ENCODE measurements around the gene GRIN2D.
"Not testable (repeated sequence)": the region's sequence is repeated elsewhere in the genome, so short reads cannot be mapped to it uniquely, and the experiment has no call there.

Gene GRIN2D

DNA sequence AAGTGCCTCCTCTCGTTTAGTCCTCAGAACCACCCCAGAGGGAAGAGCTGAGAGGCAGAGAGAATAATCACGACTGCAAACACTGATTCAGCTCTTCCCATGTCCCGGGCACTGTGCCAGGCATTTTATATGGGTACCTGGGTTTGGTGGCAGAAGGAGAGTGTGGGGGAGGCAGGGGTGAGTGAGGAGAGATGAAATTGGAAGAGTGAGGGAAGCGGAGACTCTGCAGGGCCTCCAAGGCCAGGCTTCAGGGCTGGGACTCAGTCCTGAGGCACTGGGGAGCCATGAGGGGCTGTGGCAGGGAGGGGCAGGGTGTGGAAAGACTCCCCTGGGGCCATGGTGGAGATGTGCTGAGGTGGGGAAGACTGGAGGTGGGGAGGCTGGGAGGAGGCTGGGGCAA, 20.6 kb upstream of the GRIN2D start:
- DNase-seq = peak; percentile 62

DNA sequence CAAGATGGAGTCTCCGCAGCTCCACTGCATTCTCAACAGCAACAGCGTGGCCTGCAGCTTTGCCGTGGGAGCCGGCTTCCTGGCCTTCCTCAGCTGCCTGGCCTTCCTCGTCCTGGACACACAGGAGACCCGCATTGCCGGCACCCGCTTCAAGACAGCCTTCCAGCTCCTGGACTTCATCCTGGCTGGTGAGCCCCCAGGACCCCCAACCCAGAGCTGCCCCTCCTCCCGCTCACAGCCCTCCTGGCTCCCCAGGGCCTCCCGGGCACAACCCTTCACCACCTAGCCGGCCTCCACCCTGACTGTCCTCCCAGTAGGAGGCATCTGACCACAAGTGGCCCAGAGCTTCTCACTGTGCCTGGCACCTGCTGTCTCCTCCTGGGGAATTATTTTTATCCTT, 19.9 kb upstream of the GRIN2D start:
- DNase-seq = no peak

DNA sequence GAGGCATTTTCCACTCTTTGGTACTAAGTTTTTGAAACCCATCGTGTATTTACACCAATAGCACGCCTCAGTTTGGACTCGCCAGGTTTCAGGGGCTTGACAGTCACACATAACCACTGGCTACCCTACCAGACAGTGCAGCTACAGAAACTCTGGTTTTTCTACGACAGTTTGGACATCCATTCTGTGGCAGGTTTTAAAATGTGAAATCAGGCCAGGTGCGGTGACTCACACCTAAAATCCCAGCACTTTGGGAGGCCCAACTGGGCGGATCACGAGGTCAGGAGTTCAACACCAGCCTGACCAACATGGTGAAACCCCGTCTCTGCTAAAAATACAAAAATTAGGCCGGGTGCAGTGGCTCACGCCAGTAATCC, 15.3 kb upstream of the GRIN2D start:
- no peak for DNase-seq

DNA sequence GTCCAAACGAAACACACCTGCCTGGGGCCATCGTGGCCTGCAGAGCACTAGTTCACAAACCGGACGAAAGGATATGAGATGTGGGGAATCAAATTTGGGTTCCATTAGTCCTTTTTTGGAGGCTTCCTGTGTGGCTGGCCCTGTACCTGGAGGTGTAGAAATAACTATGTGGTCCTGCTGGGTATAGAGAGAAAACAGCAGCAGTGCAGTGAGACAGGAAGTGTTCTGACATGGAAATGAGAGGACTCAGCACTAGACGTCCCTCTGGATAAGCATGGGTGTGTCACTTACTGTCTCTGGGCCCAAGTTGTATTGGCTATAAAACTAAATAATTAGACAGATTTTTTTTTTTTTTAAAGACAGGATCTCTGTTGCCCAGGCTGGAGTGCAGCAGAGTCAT, 14.4 kb upstream of the GRIN2D start:
- no peak for DNase-seq

DNA sequence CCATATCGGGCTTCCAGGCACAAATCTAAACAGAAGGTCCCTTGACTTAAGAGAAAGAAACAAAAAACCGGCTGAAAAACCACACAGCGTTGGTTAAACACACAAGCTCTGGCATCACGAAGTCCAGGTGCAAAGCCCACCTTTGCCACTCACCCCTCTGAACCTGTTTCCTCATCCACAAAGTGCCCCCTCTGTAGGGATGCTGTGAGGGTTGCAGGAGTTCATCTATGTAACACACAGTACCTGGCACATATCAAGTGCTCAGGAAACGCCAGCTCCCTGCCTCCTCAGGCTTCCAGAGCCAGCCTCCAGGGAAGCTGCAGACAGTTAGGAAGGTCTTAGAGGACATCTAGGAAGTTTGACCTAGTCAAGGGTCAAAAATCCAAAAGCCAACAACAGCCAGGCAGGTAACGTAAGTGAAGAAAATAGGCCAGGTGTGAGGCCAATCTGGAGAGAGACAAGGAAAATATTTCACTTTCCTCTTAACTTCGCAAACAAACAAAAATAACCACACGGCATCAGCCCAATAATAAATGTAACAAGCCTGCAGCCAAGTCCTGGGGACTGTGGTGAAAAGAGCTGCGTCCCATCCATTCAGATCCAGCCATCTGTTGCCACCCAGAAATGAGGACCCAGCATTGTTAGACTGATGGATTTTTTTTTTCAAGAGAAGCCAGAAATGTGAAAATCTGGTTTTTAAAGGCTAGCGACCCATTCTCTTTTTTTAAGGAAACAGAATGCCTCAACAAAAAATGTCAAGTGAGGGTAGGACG, 12.1 kb upstream of the GRIN2D start:
- DNase-seq = no peak

DNA sequence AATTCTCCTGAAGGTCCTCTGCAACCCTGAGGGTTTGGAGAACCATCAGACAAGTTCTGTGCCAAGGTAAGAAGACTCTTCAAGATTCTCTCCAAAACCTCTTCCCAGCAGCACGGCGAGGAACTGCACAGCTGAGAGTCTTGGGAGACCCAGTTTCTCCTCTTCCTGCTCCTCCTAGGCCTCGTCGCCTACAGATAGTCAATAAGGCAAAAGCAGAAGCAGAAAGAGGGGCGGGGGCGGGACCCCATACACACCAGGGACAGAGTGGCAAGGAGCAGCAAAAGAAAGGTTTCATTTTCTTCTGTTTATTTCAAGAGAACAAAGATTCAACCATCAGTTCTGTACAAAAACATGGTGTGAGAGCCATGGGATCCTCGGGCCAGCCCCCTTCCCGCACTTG, 11.2 kb upstream of the GRIN2D start:
- no peak for DNase-seq

DNA sequence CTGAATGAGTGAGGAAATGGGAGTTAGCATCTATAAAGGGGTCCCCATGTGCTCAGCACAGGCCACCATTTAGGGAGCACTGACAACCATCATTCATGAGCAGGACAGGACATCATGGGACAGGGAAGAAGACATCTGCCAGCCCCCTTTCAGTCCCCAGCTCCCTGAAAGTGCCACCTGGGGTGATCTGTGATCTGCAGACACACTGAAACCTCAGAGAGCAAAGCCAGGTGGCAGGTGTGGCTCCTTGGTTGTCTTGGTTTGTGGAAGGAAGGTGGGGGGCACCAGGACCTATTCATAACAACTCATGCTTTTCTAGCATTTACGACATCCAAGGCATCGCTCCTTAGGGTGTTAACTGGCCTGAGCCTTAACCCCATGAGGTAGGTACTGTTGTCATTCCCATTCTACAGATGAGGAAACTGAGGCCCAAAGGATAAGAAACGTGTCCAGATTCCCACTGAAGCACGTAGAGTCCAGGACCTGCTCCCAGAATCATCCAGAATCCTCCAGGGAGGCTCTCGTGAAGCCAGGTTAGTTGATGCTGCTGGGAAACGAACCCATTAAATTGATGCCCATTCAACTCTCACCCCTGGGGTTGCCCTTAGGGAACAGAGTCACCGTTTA, 7.9 kb upstream of the GRIN2D start:
- DNase-seq = no peak

DNA sequence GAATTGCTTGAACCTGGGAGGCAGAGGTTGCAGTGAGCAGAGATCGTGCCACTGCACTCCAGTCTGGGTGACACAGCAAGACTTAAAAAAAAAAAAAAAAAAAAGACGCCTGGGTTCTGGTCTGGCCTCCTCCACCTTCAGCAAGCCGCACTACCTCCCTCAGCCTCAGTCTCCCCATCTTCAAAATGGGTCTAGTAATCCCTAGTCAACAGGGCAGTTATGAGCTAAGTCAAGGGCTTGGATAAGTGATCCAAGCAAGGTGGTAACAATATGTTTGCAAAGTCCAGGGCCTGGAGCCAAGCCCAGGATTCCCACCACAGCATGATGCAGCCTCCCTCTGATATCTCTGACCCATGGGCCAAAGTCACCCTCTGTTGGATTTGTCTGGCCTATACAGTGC, 6.5 kb upstream of the GRIN2D start:
- no peak for DNase-seq

DNA sequence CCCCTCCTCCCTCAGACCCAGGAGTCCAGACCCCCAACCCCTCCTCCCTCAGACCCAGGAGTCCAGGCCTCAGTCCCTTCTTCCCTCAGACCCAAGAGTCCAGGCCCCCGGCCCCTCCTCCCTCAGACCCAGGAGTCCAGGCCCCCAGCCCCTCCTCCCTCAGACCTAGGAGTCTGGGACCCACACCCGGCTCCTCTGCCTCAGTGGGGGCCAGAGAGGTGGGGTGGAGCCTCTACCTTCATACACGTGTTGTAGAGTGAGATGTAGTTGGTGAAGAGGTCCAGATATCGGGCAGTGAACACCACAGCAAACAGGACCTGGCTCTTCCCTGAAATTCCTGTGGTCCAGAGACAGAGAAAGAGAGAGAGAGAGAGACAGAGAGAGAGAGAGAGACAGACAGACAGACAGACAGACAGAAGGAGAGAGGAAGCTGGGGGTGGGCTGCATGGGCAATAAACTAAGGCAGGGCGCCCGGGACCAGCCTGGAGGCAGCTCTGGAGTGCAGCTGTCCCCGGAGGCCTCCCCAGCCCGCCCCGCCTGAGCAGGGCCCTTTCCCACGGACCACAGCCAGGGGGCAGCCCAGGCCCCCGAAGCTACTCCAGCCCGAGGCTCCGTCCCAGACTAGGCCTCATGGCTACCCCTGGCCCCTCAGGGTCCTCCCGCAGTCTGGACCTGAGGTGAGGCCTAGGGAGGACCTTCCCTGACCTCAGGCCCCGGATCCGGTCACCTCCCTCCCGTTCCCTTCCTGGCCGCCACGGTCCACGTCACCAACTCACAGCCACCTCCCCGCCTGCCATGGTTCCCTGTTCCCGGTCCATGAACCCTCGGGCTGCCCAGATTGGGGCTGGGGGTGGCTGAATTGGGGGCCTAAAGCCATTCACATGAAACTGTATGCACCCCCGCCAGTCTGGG, 3.0 kb upstream of the GRIN2D start:
- DNase-seq = no peak

DNA sequence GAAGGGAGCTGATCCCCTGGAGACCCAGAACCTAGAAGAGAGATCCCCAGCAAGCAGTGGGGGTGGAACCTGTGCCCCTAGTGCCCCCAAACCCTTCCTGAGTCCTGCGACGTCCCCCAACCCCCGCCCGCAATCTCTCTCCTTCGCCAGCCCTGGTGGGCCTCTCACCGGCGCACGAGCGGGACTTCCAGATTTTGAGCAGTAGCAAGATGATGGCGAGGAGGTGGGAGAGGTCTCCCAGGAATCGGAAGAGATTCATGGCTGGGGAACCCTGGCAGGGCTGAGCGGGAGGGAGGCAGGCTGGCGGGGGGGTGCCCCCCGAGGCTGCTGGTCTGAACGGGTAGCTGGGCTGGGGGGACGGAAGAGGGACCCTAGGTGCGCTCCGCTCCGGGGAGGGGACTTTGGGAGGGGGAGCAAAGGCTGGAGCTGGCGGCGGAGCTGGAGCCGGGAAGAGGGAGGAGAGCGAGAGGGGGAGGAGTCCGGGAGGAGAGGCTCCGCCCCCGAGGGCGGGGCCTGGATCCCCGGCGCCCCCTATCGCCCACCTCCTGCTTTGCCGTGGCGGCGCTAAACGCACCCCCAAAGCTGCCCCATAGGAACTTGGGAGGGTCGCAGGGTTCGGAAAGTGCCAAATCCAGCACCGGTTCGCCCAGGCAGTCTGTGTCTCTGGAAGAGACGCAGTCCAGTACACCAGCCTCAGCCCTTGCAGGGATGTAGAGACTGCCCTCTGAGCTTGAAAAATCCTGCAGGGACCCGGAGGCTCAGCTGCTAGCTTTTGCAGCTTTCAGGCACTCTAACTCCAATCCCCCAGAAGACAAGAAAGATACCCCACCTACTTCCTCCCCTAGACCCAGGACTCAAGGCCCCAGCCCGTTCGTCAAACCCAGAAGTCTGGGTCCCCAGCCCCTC, 2.1 kb upstream of the GRIN2D start, which contains the start of gene KDELR1:
Gene KDELR1, minus strand, starts transcription at position 452 of the 906 bp plus-strand sequence. Its CDS starts 193 bp downstream, at position 259.
- DNase-seq = peak; percentile 44

DNA sequence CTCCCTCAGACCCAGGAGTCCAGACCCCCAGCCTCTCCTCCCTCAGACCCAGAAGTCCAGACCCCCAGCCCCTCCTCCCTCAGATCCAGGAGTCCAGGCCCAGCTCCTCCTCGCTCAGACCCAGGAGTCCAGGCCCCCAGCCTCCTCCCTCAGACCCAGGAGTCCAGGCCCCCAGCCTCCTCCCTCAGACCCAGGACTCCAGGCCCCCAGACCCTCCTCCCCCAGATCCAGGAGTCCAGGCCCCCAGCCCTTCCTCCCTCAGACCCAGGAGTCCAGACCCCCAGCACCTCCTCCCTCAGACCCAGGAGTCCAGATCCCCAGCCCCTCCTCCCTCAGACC, 1.5 kb upstream of the GRIN2D start:
- not testable (repeated sequence) for DNase-seq

DNA sequence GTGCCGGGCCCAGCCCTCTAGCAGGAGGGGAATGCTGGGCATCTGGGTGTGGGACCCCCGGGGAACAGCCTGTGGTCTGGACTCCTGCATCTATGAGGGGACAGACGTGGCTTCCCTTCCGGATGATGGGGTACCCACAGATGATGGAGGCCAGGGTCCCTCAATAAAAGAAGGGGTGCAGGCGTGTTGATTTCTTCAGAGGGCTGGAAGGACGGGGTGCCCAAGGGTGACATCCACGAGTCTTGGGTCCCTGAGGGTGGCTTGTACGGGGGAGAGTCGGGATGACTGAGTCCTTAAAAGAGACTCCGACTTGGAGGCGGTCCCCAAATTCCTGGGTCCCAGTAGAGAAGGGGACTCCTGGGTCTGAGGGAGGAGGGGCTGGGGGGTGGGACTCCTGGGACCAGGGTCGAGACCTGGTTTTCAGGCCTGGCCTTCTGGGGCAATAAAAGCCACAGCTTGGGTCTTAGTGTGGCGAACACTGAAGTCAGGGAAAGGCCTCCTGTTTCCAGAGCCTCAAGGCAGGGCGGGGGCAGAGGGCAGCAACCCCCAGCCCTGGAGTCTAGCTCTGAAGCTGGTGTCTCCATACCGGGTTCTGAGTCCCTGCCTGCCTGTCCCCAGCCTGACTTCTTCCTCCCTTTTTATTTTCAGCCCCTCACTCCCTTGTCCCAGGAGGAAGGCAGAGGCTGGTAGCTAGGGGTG, 459 bp upstream of the GRIN2D start:
- no peak for DNase-seq

DNA sequence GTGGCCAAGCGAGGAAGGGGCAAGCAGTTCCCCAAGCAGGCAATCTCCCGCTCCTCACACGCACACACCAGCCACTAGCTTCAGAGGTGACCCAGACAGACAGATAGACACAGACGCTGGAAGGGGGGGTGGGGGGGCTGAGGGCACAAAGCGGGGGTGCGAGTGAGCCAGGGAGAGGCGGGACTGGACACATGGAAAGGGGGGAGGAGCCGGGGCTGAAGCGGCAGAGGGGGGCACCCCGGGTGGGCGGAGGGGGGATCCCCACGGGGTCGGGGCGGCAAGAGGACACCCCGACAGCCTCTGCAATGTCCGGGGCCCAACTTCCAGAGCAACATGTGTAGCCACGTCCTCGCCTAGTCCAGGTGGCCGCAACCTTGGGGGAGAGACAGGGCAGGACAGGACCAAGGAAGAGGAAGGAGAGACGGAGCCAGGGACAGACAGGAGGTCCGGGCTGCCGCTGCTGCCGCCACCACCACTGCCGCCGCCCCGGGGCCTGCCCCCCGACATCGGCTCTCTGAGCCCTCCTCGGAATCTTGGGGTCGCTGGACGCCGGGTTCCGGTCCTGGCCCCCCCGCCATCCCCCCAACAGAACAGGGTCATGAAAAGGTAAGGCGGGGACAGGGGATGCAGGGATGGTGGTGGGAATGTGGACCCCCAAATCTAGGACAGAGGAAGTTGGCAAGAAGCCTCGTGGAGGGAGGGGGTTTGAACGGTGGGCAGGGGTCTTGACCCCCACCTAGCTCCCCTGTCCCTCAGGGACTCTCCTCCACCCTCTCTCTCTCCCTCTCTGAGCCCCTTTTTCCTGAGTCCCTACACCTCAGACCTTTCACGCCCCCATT, 1.1 kb downstream of the GRIN2D start:
- no peak for DNase-seq

DNA sequence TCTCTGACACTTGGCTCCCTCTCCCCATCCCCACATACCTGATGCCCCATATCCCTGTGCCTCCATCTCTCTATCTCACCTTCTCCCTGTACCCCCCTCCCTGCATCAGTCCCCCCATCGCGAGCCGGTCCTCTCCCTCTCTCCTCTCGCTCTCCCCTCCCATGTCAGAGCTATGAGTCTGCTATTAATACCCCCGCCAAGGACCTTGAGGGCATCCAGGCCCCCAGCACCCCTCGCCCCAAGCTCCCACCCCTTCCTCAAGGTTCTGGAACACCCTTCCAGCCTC, 1.6 kb downstream of the GRIN2D start:
- DNase-seq = no peak

DNA sequence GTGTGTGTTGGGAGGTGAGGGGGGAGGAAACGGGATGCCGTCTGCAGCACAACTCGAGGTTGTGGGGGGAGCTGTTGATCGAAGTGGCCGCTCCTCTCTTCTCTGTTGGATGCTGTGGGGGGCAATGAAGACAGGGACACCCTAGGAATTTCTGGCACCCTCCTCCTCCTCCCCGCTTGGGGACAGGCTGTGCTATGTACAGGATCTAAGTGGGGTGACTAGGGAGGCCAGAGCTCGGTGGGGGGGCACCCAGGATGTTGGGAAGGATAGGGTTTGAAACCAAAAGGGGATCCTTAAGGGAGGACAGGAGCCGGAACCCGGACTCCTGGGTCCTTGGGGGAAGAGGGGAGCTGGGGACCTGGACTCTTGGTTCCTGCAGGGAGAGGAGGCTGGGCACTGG, 2.0 kb downstream of the GRIN2D start:
- DNase-seq = no peak

DNA sequence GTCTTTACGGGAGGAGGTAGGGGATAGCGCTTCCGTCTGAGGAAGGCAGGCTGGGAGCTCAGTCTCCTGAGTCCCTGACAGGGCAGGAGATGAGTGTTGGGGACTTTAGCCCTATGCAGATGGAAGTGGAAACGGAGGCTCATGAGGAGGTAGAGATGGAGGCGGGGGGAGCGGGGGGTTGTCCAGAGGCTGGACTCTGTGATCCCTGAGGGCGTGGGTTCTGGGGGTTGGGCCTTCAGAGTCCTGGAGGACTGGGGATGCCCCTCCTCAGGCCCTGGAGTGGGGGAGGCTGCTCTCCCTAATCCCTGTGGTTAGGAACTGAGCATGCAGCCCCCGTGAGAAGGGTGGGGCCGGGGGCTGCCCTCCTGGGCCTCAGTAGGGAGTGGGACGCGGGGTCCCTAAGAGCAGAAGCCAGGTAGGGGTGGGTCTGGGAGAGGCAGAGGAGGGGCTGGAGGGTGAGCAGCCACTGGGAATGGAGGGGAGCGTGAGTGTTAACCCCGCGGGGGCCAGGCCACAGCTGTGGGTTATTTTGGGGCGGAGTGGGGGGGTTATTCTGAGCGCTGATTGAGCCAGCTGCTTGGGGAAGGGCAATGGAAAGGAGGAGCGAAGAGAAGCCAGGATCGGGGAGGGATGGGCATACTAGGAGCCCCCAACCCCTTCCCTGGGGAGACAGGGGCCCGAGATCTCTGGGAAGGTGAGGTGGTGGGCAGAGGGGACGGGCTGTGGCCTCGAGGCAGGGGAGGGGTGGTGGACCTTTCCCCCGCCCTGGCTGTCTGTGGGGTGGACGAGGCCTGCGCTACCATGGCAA, 2.8 kb downstream of the GRIN2D start:
- DNase-seq = no peak

DNA sequence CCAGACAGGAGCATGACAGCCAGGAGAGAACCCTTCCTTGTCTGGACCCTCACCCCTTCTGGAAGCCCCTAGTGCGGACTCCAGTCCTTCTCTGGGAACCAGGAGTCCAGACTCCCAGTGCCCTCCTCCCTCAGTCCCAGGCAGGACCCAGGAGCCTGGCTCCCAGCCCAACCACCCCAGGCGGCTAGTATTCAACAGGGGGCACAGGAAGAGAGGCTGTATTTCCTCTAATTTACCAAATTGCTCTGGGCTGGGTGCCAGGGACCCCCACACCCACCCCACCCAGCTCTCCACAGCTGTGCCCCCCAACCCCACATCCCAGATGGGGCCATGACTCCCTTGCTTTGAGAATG, 3.3 kb downstream of the GRIN2D start:
- DNase-seq = no peak

DNA sequence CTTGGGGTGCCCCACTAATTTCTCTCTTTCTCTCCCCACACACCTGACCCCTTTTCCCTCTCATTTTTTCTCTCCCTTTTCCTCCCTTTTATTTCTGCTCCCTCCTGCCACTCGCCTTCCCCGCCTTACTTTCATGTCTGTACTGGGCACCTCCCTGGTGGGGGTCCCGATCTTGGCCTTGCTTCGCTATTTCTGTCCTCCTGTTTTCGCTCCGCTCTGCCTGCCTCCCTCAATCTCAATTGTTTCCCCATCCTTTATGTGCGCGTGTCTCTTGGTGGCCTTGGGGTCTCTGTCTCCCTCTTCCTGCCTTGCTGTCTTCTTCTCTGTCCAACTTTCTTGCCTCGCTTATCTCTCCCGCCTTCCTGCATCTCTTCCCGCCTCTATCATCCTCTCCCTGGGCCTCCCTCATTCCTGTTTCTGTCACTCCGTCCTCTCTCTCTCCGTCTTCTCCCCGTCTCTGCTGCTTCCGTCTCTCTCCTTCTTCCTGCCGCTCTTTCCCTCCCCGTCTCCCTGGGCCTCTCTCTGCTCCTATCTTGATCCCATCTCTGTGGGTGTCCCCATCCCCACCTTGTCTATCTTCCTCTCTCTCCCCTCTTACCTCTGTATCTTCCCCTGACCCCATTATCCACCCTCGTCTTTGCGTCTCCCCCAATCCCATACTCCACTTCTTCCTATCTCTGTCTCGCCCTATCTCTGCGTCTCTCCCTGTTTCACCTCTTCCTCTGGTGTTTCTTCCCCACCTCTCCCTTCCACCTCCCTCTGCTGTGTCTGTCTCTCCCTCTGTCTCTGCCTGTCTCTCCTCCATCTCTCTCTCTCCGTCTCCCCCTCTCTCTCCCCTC, 4.0 kb downstream of the GRIN2D start:
- no peak for DNase-seq

DNA sequence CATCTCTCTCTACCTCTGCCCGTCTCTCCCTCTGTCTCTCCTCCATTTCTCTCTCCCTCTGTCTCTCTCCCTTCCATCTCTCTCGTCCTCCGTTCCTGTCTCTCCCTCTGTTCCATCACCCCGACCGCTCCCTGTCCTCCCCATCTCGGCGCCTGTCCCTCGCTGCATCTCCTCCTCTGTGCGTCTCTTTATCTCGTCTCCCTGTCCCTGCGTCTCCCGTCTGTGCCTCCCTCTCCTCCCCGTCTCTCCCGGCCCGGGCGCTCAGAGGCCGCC, 4.6 kb downstream of the GRIN2D start:
- no peak for DNase-seq

Measured in NCI-H510A treated with DMSO at 0.1 percent for 48 hours (cell line).